GM18505 (cell line): ENCODE results near the gene CNIH4.
"Not testable (repeated sequence)": the region's sequence is repeated elsewhere in the genome, so short reads cannot be mapped to it uniquely, and the experiment has no call there.

ENCODE experiments used
- ATAC-seq: cut with Tn5 transposase; IDR thresholded peaks from one replicate; pipeline ENCODE4 v1.9.1; 2021; ENCODE audit not compliant: unreplicated experiment
- POLR2A ChIP-seq: IDR thresholded peaks from 4 replicates; pipeline ENCODE4 v1.6.1; 2011; ENCODE audit warnings: borderline replicate concordance; ENCODE audit not compliant: insufficient read depth, insufficient read length; ENCODE audit errors: extremely low read depth

CNIH4 gene

DNA sequence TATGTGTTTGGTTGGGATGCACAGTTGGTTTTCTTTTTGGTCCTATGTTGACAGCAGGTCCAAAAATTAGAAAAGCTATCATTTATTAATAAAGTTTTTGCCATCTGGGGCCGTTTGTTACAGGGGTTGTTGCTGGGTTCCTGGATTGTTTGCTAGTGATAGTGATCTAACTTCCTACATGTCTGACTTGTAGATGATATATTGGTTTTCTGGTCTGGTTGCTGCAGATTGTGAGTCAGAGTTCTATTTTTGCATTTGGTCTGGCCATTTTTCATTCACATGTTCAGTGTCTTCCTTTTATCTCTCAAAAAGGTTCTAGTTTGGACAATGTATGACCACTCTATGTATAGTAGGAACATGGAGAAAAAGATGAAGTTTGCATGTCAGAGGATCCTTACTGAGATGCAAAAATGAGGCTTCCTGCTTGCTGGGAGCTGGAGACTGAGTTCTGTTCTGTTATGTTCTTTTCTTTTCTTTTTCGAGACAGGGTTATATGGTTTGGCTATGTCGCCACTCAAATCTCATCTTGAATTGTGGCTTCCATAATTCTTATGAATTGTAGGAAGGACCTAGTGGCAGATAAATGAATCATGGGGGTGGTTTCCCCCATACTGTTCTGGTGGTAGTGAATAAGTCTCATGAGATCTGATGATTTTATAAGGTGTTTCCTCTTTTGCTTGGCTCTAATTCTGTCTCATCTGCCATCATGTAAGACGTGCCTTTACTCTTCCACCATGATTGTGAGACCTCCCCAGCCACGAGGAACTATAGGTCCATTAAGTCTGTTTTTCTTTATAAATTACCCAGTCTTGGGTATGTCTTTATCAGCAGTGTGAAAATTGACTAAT lies 22.5 kb upstream of the CNIH4 start:
- TF ChIP-seq POLR2A = no peak
- no peak for ATAC-seq

DNA sequence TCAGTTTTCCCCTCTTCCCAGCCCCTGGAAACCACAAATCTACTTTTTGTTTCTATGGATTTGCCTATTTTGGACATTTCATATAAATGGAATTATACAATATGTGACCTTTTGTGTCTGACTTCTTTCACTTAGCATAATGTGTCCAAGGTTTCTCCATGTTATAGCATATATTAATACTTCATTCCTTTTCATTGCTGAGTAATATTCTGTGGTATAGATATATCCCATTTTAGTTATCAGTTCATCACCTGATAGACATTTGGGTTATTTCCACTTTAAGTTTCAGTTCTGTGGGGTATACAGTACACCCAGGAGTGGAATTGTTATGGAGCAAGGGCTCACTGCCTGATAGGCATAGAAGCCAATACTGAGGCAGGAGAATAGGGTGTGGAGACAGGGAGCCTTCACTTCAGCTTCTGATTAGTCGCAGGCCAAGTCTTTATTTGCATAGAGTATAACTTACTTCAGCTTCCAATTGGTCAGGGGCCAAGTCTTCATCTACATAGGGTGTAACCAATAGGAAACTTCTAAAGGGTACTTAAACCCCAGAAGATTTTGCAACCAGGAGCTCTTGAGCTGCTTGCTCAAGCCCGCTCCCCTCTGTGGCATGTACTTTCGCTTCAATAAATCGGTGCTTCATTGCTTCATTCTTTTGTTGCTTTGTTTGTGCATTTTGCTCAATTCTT lies 18.4 kb upstream of the CNIH4 start:
- no peak for TF ChIP-seq POLR2A
- no peak for ATAC-seq

DNA sequence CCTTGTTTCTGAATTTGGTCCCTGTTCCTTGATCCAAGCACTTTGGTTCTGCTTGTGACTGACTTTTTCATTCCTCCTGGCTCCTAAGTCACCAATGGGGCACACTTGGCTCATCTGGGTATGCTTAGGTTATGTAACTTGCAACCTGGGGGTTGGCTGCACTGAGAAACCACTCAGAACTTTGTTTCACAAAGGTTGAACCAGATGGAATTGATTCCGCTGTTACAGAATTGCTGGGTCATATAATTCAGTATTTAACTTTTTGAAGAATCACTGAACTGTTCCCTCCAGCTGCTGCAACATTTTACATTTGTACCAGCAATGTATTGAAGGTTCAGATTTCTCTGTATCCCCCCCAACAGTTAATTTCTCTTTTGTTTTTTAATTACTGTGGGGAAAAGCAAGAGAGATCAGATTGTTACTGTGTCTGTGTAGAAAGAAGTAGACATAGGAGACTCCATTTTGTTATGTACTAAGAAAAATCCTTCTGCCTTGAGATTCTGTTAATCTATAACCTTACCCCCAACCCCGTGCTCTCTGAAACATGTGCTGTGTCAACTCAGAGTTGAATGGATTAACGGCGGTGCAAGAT lies 17.1 kb upstream of the CNIH4 start:
- TF ChIP-seq POLR2A = no peak
- ATAC-seq = no peak

DNA sequence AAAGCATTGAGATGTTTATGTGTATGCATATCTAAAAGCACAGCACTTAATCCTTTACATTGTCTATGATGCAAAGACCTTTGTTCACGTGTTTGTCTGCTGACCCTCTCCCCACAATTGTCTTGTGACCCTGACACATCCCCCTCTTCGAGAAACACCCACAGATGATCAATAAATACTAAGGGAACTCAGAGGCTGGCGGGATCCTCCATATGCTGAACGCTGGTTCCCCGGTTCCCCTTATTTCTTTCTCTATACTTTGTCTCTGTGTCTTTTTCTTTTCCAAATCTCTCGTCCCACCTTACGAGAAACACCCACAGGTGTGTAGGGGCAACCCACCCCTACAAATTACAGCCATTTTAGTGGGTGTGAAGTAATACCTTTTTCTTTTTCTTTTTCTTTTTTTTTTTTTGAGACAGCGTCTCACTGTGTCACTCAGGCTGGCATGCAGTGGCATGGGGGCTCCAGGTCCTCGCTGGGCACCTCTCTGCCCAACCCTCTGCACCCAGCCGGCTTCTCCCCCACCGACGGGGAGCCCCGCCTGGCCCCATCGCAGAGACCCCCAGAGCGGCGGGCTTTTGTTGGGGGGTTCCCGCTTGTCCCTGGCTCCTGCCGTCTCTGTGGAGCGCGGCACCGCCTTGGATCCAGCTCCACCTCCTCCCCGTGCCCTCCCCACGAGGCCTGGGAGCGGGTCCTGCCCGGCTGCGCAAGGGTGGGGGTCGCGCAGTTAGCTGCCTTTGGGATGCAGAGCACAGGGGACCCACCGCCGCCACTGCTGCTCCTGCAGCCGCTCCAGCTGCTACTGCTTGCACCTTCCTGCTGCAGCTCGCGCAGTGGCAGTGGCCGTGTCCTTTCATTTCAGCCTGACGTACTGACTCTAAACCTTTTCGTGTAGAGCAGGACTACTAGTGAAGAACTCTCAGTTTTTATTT lies 16.0 kb upstream of the CNIH4 start:
- peak; percentile 83 for ATAC-seq

DNA sequence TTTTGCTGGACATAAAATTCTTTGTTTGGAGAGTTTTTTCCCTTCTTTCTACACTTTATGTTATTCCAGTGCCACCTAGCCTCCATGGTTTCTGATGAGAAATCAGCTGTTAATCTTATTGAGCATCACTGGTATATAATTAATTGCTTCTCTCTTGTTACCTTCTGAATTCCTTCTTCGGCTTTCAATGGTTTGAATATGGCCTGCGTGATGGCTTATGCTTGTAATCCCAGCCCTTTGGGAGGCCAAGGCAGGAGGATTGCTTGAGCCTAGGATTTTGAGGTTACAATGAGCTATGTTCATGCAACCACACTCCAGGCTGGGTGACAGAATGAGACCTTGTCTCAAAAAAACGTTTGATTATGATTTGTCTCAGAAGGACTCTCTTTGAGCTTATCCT lies 13.0 kb upstream of the CNIH4 start:
- no peak for TF ChIP-seq POLR2A
- no peak for ATAC-seq

- TF ChIP-seq POLR2A = no peak
- ATAC-seq = no peak
Observed at GRCh38 chr1:224348137-224348536, 8.5 kb upstream of the CNIH4 start.

DNA sequence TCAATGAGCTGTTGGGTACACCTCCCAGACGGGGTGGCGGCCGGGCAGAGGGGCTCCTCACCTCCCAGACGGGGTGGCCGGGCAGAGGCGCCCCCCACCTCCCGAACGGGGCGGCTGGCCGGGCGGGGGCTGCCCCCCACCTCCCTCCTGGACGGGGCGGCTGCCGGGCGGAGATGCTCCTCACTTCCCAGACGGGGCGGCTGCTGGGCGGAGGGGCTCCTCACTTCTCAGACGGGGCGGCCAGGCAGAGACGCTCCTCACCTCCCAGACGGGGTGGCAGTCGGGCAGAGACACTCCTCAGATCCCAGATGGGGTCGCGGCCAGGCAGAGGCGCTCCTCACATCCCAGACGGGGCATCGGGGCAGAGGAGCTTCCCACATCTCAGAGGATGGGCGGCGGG lies 7.0 kb upstream of the CNIH4 start:
- not testable (repeated sequence) for ATAC-seq

DNA sequence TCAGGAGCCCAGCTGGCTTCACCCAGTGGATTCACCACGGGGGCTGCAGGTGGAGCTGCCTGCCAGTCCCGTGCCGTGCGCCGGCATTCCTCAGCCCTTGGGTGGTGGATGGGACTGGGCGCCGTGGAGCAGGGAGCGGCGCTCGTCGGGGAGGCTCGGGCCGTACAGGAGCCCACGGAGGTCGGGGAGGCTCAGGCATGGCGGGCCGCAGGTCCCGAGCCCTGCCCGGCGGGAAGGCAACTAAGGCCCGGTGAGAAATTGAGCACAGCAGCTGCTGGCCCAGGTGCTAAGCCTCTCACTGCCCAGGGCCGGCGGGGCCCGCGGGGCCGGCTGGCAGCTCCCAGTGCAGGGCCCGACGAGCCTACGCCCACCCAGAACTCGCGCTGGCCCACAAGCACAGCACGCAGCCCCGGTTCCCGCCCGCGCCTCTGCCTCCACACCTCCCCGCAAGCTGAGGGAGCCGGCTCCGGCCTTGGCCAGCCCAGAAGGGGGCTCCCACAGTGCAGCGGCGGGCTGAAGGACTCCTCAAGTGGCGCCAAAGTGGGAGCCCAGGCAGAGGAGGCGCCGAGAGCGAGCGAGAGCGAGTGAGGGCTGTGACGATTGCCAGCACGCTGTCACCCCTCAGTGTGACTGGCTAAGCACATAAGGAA lies 4.1 kb upstream of the CNIH4 start:
- not testable (repeated sequence) for ATAC-seq

- no peak for ATAC-seq
Observed at GRCh38 chr1:224353975-224354925, 2.4 kb upstream of the CNIH4 start.

GRCh38 chr1:224357626-224358124 lies 996 bp downstream of the CNIH4 start:
- ATAC-seq = no peak
- TF ChIP-seq POLR2A = no peak

More at GRCh38 chr1:224353975-224354925, 2.4 kb upstream of the CNIH4 start:
- no peak for TF ChIP-seq POLR2A

- no peak for ATAC-seq
Observed at GRCh38 chr1:224358237-224358636, 1.6 kb downstream of the CNIH4 start.

GRCh38 chr1:224359207-224359606 lies 2.5 kb downstream of the CNIH4 start:
- no peak for TF ChIP-seq POLR2A
- no peak for ATAC-seq

More at GRCh38 chr1:224358237-224358636, 1.6 kb downstream of the CNIH4 start:
- TF ChIP-seq POLR2A = no peak

GRCh38 chr1:224368409-224368808 lies 11.7 kb downstream of the CNIH4 start:
- TF ChIP-seq POLR2A = no peak
- ATAC-seq = peak; percentile 77
